ENCODE results near the gene CDH13.

Gene CDH13

GRCh38 chr16:82782715-82783251 lies 156.0 kb downstream of the CDH13 start:
- TF ChIP-seq ZFX (IDR thresholded peaks at IDR 0.05), result no peak
- TF ChIP-seq CTCF (conservative IDR thresholded peaks at IDR 0.05), result no peak
- H3K27ac ChIP-seq, result no peak overlapping the region

GRCh38 chr16:82783933-82784572 lies 157.3 kb downstream of the CDH13 start:
- no peak overlapping the region for H3K27ac ChIP-seq
- no peak for TF ChIP-seq CTCF (conservative IDR thresholded peaks at IDR 0.05)
- TF ChIP-seq ZFX (IDR thresholded peaks at IDR 0.05), result no peak

- H3K27ac ChIP-seq, result no peak overlapping the region
- TF ChIP-seq ZFX (IDR thresholded peaks at IDR 0.05), result no peak
- TF ChIP-seq CTCF (conservative IDR thresholded peaks at IDR 0.05), result no peak
Measured at GRCh38 chr16:82784573-82784968, 157.8 kb downstream of the CDH13 start.

GRCh38 chr16:82788225-82788624 lies 161.5 kb downstream of the CDH13 start:
- no peak for TF ChIP-seq CTCF (conservative IDR thresholded peaks at IDR 0.05)
- no peak for TF ChIP-seq ZFX (IDR thresholded peaks at IDR 0.05)
- H3K27ac ChIP-seq, result no peak overlapping the region

- TF ChIP-seq CTCF (conservative IDR thresholded peaks at IDR 0.05) (no peak), ZFX (IDR thresholded peaks at IDR 0.05) (no peak)
- no peak overlapping the region for H3K27ac ChIP-seq
Measured at GRCh38 chr16:82788919-82789318, 162.2 kb downstream of the CDH13 start.

GRCh38 chr16:82792693-82793092 lies 165.9 kb downstream of the CDH13 start:
- TF ChIP-seq ZFX (IDR thresholded peaks at IDR 0.05) (no peak), CTCF (conservative IDR thresholded peaks at IDR 0.05) (no peak)
- no peak overlapping the region for H3K27ac ChIP-seq

- TF ChIP-seq ZFX (IDR thresholded peaks at IDR 0.05), result no peak
- TF ChIP-seq CTCF (conservative IDR thresholded peaks at IDR 0.05), result no peak
- H3K27ac ChIP-seq, result no peak overlapping the region
Measured at GRCh38 chr16:82793528-82794245, 166.9 kb downstream of the CDH13 start.
